Panc1 (cell line): Measurements from ENCODE around the gene SPTBN1.

Experiments
- CTCF ChIP-seq: fragments of 450-650 bp; IDR thresholded peaks from 2 replicates; pipeline ENCODE4 v1.5.1; 2017; ENCODE audit warnings: mild to moderate bottlenecking
- POLR2AphosphoS5 ChIP-seq: IDR thresholded peaks from 2 replicates; pipeline ENCODE4 v1.6.1; 2012; ENCODE audit warnings: mild to moderate bottlenecking, low read depth, low read length, moderate library complexity
- REST ChIP-seq, 2 experiments: IDR thresholded peaks; 2 replicates each; pipeline ENCODE4 v1.6.1; 2011 to 2012; ENCODE audit warnings: low read depth in 2 of 2, control low read depth in 1 of 2, low read length in 1 of 2, mild to moderate bottlenecking in 1 of 2, moderate library complexity in 1 of 2; ENCODE audit not compliant: insufficient read depth in 1 of 2
- TCF7L2 ChIP-seq: IDR thresholded peaks from 2 replicates; pipeline ENCODE4 v1.6.1; 2011; ENCODE audit warnings: mild to moderate bottlenecking, low read depth, low read length, inconsistent platforms

- TF ChIP-seq CTCF, result no peak
- no peak for TF ChIP-seq TCF7L2
- no peak for TF ChIP-seq POLR2AphosphoS5
- TF ChIP-seq REST (IDR thresholded peaks at IDR 0.05; ENCODE audit: insufficient read depth in 1 of 2, low read depth in 2 of 2, low read length in 1 of 2), result no peak
Measured at GRCh38 chr2:54553075-54553474, 96.9 kb downstream of the SPTBN1 start.
